Measurements from ENCODE around the gene C7orf25. TPM values are rescaled to one million over a fixed set of nuclear protein-coding genes. Genes with fewer than 3 reads are reported as not detected.

Gene C7orf25
- 1 to 10 TPM; 1.7 to 3.9 TPM for total RNA-seq

GRCh38 chr7:42911454-42912447 lies at the start of gene C7orf25:
Gene C7orf25 (minus strand): TSS chr7:42912070. CDS start chr7:42910900, 1,170 bp downstream.
- peak within 1 kb of the TSS; percentile 86 to 88 for H3K27ac Mint-ChIP-seq
- DNase-seq (ENCODE audit: low spot score in 2 of 2) (peak; percentile 94 to 97), ATAC-seq (peak; percentile 95 to 97)
- H3K36me3 Mint-ChIP-seq = peaks cover 16 to 49% of the 10 kb centered on the region in 2 donors
- H3K9me3 Mint-ChIP-seq = no peaks in the 10 kb centered on the region

- H3K9me3 Mint-ChIP-seq = peaks cover 0 to 7% of the 10 kb centered on the region in 2 donors
- DNase-seq (ENCODE audit: low spot score in 2 of 2) (no peak), ATAC-seq (peak in 1 of 2 donors; percentile 36)
- no peak overlapping the region for H3K27ac Mint-ChIP-seq
- H3K36me3 Mint-ChIP-seq = peaks cover 5% of the 10 kb centered on the region in 2 donors
Measured at GRCh38 chr7:42961170-42961569, 49.3 kb upstream of the C7orf25 start.

DNA sequence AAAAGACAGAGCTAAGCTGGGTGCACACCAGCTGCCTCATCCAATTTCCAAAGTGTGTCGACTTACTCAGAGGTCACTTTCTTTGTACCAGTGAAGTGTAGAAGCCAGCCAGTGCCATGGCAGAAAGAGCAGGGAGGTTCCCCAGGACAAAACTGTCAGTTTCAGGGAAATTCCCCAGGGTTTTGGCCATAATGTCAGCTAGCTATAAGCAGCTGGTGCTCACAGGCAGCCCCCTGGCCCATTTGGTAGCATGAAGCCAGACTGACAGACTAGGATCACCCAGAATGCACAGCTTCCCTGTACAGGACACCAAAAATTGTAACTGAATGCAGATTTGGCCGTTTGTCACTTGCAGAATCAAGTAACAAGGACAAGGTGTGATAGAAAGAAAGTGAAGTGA lies 48.9 kb upstream of the C7orf25 start:
- Mint-ChIP-seq H3K27ac (no peak overlapping the region), H3K36me3 (peaks cover 5% of the 10 kb centered on the region in 2 donors), H3K9me3 (peaks cover 0 to 7% of the 10 kb centered on the region in 2 donors)
- ATAC-seq = peak in 1 of 2 donors; percentile 54
- DNase-seq (ENCODE audit: low spot score in 2 of 2) = no peak

- Mint-ChIP-seq H3K36me3 (peaks cover 5% of the 10 kb centered on the region in 2 donors), H3K9me3 (peaks cover 0 to 7% of the 10 kb centered on the region in 2 donors), H3K27ac (no peak overlapping the region)
- DNase-seq (ENCODE audit: low spot score in 2 of 2) (no peak), ATAC-seq (no peak)
Measured at GRCh38 chr7:42959549-42959948, 47.7 kb upstream of the C7orf25 start.

DNA sequence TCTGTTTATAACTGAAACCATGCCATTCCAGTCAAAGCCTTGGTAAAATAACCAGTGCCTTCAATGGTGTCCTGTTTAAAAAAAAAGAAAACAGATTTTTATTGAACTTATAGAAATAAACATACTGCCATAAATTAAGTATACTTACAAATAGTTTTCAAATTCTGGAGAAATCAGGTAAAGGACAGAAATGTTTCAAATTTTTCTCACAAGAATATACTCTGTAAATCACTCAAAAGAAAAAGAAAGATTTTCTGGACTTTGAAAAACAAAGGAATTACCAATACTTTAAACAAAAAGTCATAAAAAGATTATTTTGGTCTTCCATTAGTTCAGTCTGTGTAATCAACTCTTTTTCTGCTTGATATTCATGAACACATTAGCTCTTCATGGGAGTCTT lies 44.2 kb upstream of the C7orf25 start:
- ATAC-seq (no peak), DNase-seq (ENCODE audit: low spot score in 2 of 2) (no peak)
- Mint-ChIP-seq H3K27ac (no peak overlapping the region), H3K36me3 (peaks cover 5% of the 10 kb centered on the region in 2 donors), H3K9me3 (peaks cover 0 to 7% of the 10 kb centered on the region in 2 donors)

DNA sequence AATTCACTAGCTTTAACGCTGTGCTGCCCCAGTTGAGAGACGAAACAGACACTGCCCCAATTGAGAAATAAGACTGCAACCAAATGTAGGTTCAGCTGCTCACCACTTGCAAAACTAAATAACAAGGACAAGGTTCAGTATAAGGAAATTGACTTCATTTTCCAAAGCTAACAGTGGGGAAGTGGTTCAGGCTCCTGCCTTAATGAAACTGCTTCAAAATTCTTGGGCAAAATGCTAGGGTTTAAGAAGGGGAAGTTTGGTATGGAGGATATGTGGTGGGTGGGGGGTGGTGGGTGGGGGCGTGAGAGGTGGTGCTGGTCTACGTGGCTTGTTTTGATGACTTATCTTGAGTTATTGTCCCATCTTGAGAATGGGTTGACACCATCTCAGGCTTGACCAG lies 42.1 kb upstream of the C7orf25 start:
- no peak for DNase-seq (ENCODE audit: low spot score in 2 of 2)
- Mint-ChIP-seq H3K36me3 (peaks cover 5% of the 10 kb centered on the region in 2 donors), H3K27ac (no peak overlapping the region), H3K9me3 (peaks cover 0 to 7% of the 10 kb centered on the region in 2 donors)
- ATAC-seq = no peak

- peaks cover 3 to 4% of the 10 kb centered on the region in 2 donors for H3K36me3 Mint-ChIP-seq
- DNase-seq (ENCODE audit: low spot score in 2 of 2) = no peak
- no peak overlapping the region for H3K27ac Mint-ChIP-seq
- H3K9me3 Mint-ChIP-seq = peaks cover 0 to 6% of the 10 kb centered on the region in 2 donors
- ATAC-seq = no peak
Measured at GRCh38 chr7:42952328-42952727, 40.5 kb upstream of the C7orf25 start.

GRCh38 chr7:42950417-42950816 lies 38.5 kb upstream of the C7orf25 start:
- no peak for ATAC-seq
- Mint-ChIP-seq H3K27ac (peak overlapping the region in 1 of 2 donors; percentile 12), H3K9me3 (no peaks in the 10 kb centered on the region), H3K36me3 (no peaks in the 10 kb centered on the region)
- DNase-seq (ENCODE audit: low spot score in 2 of 2) = no peak

DNA sequence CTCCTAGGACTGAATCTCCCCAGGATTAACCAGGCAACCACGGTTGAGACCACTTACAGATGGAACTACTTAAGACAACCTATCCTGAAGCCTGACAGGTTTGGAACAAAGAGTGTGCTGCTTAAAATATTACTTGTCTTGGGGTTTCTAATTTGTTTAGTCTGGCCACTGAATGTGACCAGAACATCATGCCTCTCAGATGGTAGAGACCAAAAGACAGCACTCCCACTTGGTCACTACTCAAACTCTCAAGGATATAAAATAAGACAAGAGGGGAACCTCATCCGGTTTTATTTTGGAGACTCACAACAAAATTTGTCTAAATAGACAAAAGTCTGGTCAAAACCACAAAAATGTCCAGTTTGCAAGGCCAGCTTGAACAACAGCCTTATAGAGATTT lies 35.7 kb upstream of the C7orf25 start:
- DNase-seq (ENCODE audit: low spot score in 2 of 2) (no peak), ATAC-seq (no peak)
- Mint-ChIP-seq H3K27ac (no peak overlapping the region), H3K9me3 (no peaks in the 10 kb centered on the region), H3K36me3 (no peaks in the 10 kb centered on the region)

GRCh38 chr7:42946627-42946950 lies 34.7 kb upstream of the C7orf25 start:
- no peak for ATAC-seq
- no peak overlapping the region for H3K27ac Mint-ChIP-seq

DNA sequence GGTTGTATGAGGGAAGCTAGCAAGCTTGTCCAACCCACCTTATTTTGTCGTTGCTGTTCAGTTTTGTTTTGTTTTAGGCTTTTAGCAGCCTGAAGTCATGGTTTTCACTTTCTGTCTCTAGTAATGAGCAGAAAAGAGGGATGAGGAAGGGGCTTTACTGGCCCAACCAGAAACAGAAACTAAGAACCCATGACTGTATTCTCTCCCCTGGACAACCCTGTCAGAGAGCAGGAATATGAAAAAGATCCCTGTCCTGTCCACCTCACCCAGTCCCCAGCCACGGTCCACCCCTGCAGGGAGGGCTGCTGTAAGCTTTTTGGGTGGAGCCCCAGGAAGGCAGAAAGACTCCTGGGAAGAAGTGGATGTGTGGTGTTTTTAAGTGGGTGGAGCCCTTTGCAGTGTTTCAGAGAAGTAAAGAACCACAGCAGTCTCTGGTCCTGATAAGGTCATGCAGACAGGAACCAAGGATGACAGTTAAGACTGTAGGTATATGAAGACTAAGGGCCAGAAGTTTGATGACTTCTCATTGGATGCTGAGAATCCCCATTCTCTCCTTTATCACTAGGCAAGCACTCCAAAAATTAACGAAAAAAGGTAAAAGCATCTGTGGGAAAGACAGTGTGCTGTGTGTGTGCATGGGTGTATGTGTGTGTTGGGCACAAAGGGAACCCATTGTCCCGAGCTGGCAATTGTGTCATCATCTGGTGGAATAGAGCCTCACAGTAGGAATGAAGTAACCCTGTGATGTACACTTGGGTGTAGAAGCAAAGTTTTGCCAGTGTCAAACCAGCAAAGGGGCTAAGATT lies 34.2 kb upstream of the C7orf25 start:
- peak; percentile 69 to 85 for ATAC-seq
- Mint-ChIP-seq H3K27ac (peak overlapping the region; percentile 45 to 63), H3K9me3 (no peaks in the 10 kb centered on the region), H3K36me3 (no peaks in the 10 kb centered on the region)
- DNase-seq (ENCODE audit: low spot score in 2 of 2) = no peak

More at GRCh38 chr7:42946627-42946950, 34.7 kb upstream of the C7orf25 start:
- Mint-ChIP-seq H3K9me3 (no peaks in the 10 kb centered on the region), H3K36me3 (no peaks in the 10 kb centered on the region)
- DNase-seq (ENCODE audit: low spot score in 2 of 2) = no peak

GRCh38 chr7:42940985-42941847 lies 29.3 kb upstream of the C7orf25 start:
- ATAC-seq (peak in 1 of 2 donors; percentile 20), DNase-seq (ENCODE audit: low spot score in 2 of 2) (peak in 1 of 2 donors; percentile 76)
- Mint-ChIP-seq H3K9me3 (no peaks in the 10 kb centered on the region), H3K36me3 (no peaks in the 10 kb centered on the region), H3K27ac (peak overlapping the region in 1 of 2 donors; percentile 37)

DNA sequence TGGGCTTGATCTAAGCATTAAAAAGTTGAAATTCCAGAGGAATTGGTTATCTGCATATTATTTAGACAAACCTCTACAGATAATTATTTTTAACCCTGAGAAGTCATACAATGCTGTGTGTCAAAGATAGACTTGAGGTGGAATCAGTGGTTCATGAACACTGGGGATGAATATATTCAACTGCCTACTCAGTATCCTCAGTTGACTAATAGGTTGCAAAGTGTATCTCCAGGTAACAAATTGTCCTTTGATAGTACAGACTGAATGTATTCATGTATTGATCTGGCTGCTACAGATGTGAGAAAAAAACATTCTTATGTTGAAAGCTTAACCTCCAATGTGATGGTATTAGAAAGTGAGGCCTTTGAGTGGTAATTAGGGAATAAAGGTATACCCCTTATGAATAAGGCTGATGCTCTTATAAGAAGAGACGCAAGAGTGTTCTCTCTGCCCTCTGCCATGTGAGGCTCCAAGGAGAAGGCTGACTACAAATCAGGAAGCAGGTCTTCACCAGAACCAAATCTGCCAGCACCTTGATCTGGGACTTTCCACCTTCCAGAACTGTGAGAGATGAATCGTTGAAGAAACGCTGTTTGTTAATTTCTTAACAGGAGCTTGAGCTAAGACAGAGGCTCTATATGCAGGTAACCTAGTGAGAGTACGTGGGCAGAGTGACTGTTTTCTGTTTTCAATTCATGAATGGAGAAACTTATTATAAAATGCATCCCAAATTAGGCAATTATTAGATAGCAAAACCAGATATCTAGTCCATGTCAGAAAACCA lies 27.8 kb upstream of the C7orf25 start:
- H3K27ac Mint-ChIP-seq = peak overlapping the region; percentile 25 to 28
- H3K9me3 Mint-ChIP-seq = no peaks in the 10 kb centered on the region
- DNase-seq (ENCODE audit: low spot score in 2 of 2) (peak in 1 of 2 donors; percentile 16), ATAC-seq (peak; percentile 69 to 86)
- peaks cover 0 to 6% of the 10 kb centered on the region in 2 donors for H3K36me3 Mint-ChIP-seq

GRCh38 chr7:42935861-42936260 lies 24.0 kb upstream of the C7orf25 start:
- no peak for DNase-seq (ENCODE audit: low spot score in 2 of 2)
- Mint-ChIP-seq H3K9me3 (no peaks in the 10 kb centered on the region), H3K36me3 (peaks cover 19 to 35% of the 10 kb centered on the region in 2 donors), H3K27ac (peak overlapping the region in 1 of 2 donors; percentile 37)
- no peak for ATAC-seq

GRCh38 chr7:42934291-42934690 lies 22.4 kb upstream of the C7orf25 start:
- ATAC-seq (no peak), DNase-seq (ENCODE audit: low spot score in 2 of 2) (no peak)
- Mint-ChIP-seq H3K36me3 (peaks cover 25 to 43% of the 10 kb centered on the region in 2 donors), H3K9me3 (no peaks in the 10 kb centered on the region), H3K27ac (peak overlapping the region; percentile 40 to 97)
